ENCODE measurements around the gene NT5M. TPM values are rescaled to one million over a fixed set of nuclear protein-coding genes. Genes with fewer than 3 reads are reported as not detected.

NT5M gene
- polyA plus RNA-seq, 3 donors: 0.23 to 0.57 (median 0.25) TPM

DNA sequence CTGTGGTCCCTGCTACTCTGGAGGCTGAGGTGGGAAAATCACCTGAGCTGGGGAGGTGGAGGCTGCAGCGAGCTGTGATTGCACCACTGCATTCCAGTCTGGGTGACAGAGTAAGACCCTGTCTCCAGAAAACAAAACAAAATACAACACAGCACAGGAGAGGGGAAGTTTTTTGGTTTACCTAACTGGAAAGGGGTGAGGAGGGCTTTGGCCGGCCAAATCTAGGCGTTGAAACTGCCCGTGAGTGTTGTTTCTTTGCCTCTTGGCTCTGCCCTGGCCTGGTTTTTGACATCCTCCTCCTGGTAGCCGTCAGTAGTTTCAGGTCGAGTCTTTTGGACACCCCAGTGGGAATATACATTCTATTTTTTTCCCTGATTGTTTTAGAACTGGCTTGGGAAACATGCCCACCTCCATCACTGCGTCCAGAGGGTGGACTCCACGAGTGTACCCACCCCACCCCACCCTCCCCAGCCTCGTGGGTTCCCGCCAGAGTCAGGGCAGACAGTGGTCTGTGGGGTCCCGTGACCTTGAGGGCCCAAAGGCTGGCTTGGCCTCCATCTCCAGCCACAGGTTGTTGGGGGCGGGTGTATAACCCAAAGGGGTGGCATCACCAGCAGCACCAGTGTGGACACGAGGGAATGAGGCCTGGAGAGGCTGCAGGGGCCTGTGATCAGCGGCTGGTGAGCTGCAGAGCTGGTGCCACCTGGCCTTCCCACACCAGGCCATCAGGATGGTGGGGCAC is 42.7 kb downstream of the NT5M start:
- Histone ChIP-seq H2AFZ (ENCODE audit: insufficient read depth, low read depth, low read length, poor library complexity, severe bottlenecking) (no peak overlapping the region), H3K4me2 (replicated peaks; ENCODE audit: extremely low read depth, low read length, poor library complexity, severe bottlenecking) (no peak overlapping the region), H3K27ac (ENCODE audit: low read depth in 1 of 2, low read length in 2 of 2) (no peak overlapping the region), H4K20me1 (ENCODE audit: insufficient read depth, low read length) (no peaks in the 10 kb centered on the region), H3K9me3 (replicated peaks in 1 of 2; ENCODE audit: control insufficient read depth in 1 of 2, insufficient read depth in 1 of 2, low read length in 2 of 2) (no peaks in the 10 kb centered on the region), H3K27me3 (ENCODE audit: control insufficient read depth in 2 of 2, insufficient read depth in 2 of 2, low read length in 2 of 2) (no peaks in the 10 kb centered on the region), H3K36me3 (replicated peaks in 1 of 2; ENCODE audit: control insufficient read depth in 1 of 2, insufficient read depth in 2 of 2, low read length in 2 of 2) (no peaks in the 10 kb centered on the region), H3K9ac (ENCODE audit: insufficient read depth, low read length, poor library complexity, severe bottlenecking) (no peak overlapping the region), H3K4me3 (replicated peaks in 1 of 3; ENCODE audit: low read depth in 2 of 3, low read length in 3 of 3) (no peak overlapping the region), H3K4me1 (ENCODE audit: control insufficient read depth in 1 of 2, insufficient read depth in 2 of 2, low read length in 2 of 2) (no peaks in the 10 kb centered on the region), H3K79me2 (ENCODE audit: insufficient read depth, low read length) (no peaks in the 10 kb centered on the region)
- 82% methylated on average over 4 of the region's 14 CpGs for WGBS (ENCODE audit: insufficient coverage)
- TF ChIP-seq, protein P1, sequence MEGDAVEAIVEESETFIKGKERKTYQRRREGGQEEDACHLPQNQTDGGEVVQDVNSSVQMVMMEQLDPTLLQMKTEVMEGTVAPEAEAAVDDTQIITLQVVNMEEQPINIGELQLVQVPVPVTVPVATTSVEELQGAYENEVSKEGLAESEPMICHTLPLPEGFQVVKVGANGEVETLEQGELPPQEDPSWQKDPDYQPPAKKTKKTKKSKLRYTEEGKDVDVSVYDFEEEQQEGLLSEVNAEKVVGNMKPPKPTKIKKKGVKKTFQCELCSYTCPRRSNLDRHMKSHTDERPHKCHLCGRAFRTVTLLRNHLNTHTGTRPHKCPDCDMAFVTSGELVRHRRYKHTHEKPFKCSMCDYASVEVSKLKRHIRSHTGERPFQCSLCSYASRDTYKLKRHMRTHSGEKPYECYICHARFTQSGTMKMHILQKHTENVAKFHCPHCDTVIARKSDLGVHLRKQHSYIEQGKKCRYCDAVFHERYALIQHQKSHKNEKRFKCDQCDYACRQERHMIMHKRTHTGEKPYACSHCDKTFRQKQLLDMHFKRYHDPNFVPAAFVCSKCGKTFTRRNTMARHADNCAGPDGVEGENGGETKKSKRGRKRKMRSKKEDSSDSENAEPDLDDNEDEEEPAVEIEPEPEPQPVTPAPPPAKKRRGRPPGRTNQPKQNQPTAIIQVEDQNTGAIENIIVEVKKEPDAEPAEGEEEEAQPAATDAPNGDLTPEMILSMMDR (IDR thresholded peaks at IDR 0.05): no peak
- Mint-ChIP-seq H3K36me3 (peaks cover 5 to 9% of the 10 kb centered on the region in 2 donors), H3K27me3 (ENCODE audit: low read depth in 3 of 3) (no peaks in the 10 kb centered on the region), H3K27ac (peak overlapping the region in 1 of 7 donors; percentile 15), H3K9me3 (no peaks in the 10 kb centered on the region), H3K4me3 (no peak overlapping the region), H3K4me1 (peaks cover 2% of the 10 kb centered on the region)
- intact Hi-C loops (cut with micrococcal nuclease): no loop called here
- no peak for DNase-seq

DNA sequence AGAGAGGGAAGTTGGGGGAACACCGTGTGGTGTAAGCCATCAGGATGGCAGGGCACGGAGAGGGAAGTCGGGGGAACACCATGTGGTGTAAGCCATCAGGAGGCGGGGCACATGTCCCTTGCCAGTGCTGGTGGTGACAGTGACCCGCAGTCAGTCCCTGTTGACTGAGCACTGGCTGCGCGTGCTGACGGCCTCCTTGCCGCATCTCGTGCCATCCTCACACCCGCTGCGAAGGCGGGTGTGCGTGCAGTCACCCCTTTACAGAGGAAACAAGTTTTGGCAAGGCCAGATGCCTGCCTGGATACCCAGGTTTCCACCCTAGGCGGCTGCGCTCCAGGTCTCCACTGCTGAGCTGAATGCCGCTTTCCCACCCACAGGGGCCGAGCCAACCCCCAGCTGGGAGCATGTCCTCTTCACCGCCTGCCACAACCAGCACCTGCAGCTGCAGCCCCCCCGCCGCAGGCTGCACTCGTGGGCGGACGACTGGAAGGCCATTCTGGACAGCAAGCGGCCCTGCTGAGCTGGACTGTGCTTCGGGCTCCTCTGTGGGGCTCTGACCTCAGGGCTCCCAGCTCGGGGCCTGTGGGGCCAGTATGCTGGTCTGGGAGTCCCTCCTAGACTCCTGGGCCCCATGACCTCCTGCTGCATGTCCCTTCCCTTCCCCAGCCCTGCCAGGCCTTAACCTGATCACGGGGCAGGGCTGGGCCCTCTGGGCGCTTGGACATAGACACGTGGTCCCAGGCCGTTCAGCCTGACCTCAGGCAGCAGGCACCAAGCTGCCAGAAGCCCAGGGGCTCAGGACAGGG is 43.5 kb downstream of the NT5M start:
- intact Hi-C loops (cut with micrococcal nuclease): no loop called here
- Histone ChIP-seq H3K27me3 (ENCODE audit: control insufficient read depth in 2 of 2, insufficient read depth in 2 of 2, low read length in 2 of 2) (no peaks in the 10 kb centered on the region), H3K36me3 (replicated peaks in 1 of 2; ENCODE audit: control insufficient read depth in 1 of 2, insufficient read depth in 2 of 2, low read length in 2 of 2) (no peaks in the 10 kb centered on the region), H3K4me2 (replicated peaks; ENCODE audit: extremely low read depth, low read length, poor library complexity, severe bottlenecking) (no peak overlapping the region), H3K9ac (ENCODE audit: insufficient read depth, low read length, poor library complexity, severe bottlenecking) (no peak overlapping the region), H2AFZ (ENCODE audit: insufficient read depth, low read depth, low read length, poor library complexity, severe bottlenecking) (no peak overlapping the region), H3K4me3 (replicated peaks in 1 of 3; ENCODE audit: low read depth in 2 of 3, low read length in 3 of 3) (no peak overlapping the region), H3K27ac (ENCODE audit: low read depth in 1 of 2, low read length in 2 of 2) (no peak overlapping the region), H4K20me1 (ENCODE audit: insufficient read depth, low read length) (no peaks in the 10 kb centered on the region), H3K9me3 (replicated peaks in 1 of 2; ENCODE audit: control insufficient read depth in 1 of 2, insufficient read depth in 1 of 2, low read length in 2 of 2) (no peaks in the 10 kb centered on the region), H3K79me2 (ENCODE audit: insufficient read depth, low read length) (no peaks in the 10 kb centered on the region), H3K4me1 (ENCODE audit: control insufficient read depth in 1 of 2, insufficient read depth in 2 of 2, low read length in 2 of 2) (no peaks in the 10 kb centered on the region)
- TF ChIP-seq, protein P1 (IDR thresholded peaks at IDR 0.05): no peak
- 80% methylated on average over 31 of the region's 31 CpGs for WGBS (ENCODE audit: insufficient coverage)
- Mint-ChIP-seq H3K27me3 (ENCODE audit: low read depth in 3 of 3) (no peaks in the 10 kb centered on the region), H3K4me1 (peaks cover 2% of the 10 kb centered on the region), H3K4me3 (no peak overlapping the region), H3K27ac (peak overlapping the region in 1 of 7 donors; percentile 15), H3K9me3 (no peaks in the 10 kb centered on the region), H3K36me3 (peaks cover 5 to 8% of the 10 kb centered on the region in 2 donors)
- DNase-seq: no peak
